ENCODE data around the gene CREB3L1. TPM values are rescaled to one million over a fixed set of nuclear protein-coding genes. Genes with fewer than 3 reads are reported as not detected.
A peak's percentile ranks its signal among the peaks of the same experiment; 100 is the strongest.

Gene CREB3L1
- total RNA-seq, 1 donor from 2014 or later, result 9.8 TPM

GRCh38 chr11:46293066-46293465 lies 15.6 kb downstream of the CREB3L1 start:
- TF ChIP-seq, protein P1, sequence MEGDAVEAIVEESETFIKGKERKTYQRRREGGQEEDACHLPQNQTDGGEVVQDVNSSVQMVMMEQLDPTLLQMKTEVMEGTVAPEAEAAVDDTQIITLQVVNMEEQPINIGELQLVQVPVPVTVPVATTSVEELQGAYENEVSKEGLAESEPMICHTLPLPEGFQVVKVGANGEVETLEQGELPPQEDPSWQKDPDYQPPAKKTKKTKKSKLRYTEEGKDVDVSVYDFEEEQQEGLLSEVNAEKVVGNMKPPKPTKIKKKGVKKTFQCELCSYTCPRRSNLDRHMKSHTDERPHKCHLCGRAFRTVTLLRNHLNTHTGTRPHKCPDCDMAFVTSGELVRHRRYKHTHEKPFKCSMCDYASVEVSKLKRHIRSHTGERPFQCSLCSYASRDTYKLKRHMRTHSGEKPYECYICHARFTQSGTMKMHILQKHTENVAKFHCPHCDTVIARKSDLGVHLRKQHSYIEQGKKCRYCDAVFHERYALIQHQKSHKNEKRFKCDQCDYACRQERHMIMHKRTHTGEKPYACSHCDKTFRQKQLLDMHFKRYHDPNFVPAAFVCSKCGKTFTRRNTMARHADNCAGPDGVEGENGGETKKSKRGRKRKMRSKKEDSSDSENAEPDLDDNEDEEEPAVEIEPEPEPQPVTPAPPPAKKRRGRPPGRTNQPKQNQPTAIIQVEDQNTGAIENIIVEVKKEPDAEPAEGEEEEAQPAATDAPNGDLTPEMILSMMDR (conservative IDR thresholded peaks at IDR 0.05), result no peak

DNA sequence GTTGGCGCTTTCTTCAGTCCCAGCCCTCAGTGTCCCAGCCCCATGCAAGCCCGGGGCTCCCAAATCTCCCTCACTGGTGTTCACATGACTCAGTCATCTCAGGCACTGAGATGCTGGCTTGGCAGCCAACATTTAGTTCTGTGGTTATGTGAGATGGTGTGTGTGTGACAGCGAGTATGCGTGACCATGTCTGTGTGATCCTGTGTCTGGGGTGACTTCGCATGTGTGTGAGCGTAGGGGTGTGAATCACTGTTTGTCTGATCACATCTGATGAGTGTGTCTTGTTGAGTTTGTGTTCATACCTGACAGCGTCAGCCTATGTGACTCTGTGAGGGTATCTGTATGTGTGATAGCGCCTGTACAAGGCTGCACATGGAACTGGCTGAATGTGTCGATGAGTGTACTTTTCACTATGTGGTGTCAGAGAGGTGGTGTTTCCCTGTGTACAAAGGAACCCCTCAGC lies 16.2 kb downstream of the CREB3L1 start:
- peak overlapping the region; percentile 55 for H3K27ac Mint-ChIP-seq
- H3K36me3 Mint-ChIP-seq, result no peaks in the 10 kb centered on the region
- peaks cover 41% of the 10 kb centered on the region for H3K4me1 Mint-ChIP-seq (ENCODE audit: unreplicated experiment)
- DNase-seq (ENCODE audit: extremely low spot score, unreplicated experiment), result no peak
- no peaks in the 10 kb centered on the region for H3K9me3 Mint-ChIP-seq
- peak overlapping the region; percentile 64 for H3K4me3 Mint-ChIP-seq
- H3K27me3 Mint-ChIP-seq, result peaks cover 3% of the 10 kb centered on the region
- TF ChIP-seq, protein P1 (conservative IDR thresholded peaks at IDR 0.05), result no peak

More at GRCh38 chr11:46293066-46293465, 15.6 kb downstream of the CREB3L1 start:
- no peaks in the 10 kb centered on the region for H3K9me3 Mint-ChIP-seq
- peaks cover 3% of the 10 kb centered on the region for H3K27me3 Mint-ChIP-seq
- H3K4me3 Mint-ChIP-seq, result no peak overlapping the region
- H3K27ac Mint-ChIP-seq, result peak overlapping the region; percentile 55
- peaks cover 41% of the 10 kb centered on the region for H3K4me1 Mint-ChIP-seq (ENCODE audit: unreplicated experiment)
- DNase-seq (ENCODE audit: extremely low spot score, unreplicated experiment), result no peak
- no peaks in the 10 kb centered on the region for H3K36me3 Mint-ChIP-seq

DNA sequence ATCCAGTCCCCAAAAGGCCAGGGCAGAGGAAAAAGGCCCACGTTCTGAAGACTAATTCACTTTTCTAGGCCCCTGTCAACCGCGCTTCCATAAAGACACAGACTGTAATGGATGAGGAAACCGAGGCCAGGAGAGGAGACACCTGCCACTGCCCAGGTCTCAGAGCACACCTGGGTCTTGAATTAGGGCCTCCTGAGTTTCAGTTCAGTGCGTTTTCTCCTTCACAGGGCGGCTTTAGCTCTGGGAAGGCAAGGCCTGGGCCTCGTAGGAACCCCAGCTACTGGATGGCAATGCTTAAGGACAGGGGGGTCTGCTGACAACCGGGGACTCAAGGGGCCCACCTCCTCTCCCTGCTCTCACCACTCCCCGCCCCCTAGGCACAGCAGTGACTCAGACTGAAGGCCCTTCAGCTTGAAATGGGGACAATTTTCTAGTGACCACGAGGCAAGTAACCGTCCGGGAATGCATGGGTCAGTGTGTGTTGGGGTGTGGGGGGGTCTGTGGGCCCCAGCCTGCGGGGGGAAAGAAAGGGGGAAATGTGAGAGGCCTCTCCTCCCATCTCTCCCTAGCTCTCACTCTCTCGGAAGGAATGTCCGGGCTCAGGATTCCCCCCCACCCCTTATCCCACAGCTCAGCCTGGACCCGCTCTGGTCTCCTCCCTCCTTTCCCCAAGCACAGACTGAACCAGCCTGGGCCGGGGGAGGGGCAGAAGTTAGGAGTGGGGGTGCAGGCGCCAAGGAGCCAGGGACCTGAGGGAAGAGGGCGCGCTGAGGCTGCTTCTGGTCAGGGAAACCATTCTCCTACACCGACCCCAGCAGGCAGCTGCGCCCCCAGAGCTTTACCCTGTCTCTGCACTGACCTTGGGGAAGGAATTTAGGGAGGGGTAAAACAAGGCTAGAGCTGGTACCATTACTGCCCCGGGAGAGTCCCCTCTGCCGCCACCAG lies 17.2 kb downstream of the CREB3L1 start:
- peak overlapping the region; percentile 86 for H3K4me3 Mint-ChIP-seq
- H3K36me3 Mint-ChIP-seq, result no peaks in the 10 kb centered on the region
- H3K9me3 Mint-ChIP-seq, result no peaks in the 10 kb centered on the region
- TF ChIP-seq, protein P1 (conservative IDR thresholded peaks at IDR 0.05), result no peak
- H3K27me3 Mint-ChIP-seq, result peaks cover 3% of the 10 kb centered on the region
- H3K27ac Mint-ChIP-seq, result peak overlapping the region; percentile 55
- no peak for DNase-seq (ENCODE audit: extremely low spot score, unreplicated experiment)
- peaks cover 36% of the 10 kb centered on the region for H3K4me1 Mint-ChIP-seq (ENCODE audit: unreplicated experiment)

GRCh38 chr11:46295312-46296058 lies 18.0 kb downstream of the CREB3L1 start:
- TF ChIP-seq, protein P1 (conservative IDR thresholded peaks at IDR 0.05), result peak; percentile 42
- peak; percentile 90 for DNase-seq (ENCODE audit: extremely low spot score, unreplicated experiment)
- Mint-ChIP-seq H3K4me1 (ENCODE audit: unreplicated experiment) (peaks cover 27% of the 10 kb centered on the region), H3K4me3 (peak overlapping the region; percentile 88), H3K36me3 (no peaks in the 10 kb centered on the region), H3K9me3 (no peaks in the 10 kb centered on the region), H3K27ac (no peak overlapping the region), H3K27me3 (peaks cover 3% of the 10 kb centered on the region)

DNA sequence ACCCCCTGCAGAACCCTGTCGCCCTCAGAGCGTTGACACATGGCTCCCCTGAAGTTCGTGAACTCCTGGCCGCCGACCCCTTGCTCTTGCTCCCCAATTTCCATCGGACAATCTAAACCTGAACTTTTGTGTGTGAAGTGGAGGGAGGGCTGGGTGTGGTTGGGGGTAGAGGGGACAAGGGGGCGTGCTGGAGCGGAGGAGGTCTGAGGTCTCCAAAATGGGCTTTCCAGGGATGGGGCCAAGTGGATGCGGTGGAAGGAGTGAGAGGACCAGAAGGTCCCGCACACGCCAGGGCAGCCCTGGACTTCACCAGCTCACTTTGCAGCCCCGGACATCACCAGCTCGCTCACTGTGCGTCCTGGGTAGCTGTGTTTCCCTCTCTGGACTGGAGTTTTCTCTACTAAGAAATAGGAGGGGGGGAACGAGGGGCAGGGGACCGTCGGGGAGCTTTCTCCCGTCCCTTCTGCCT lies 18.6 kb downstream of the CREB3L1 start:
- Mint-ChIP-seq H3K27ac (no peak overlapping the region), H3K4me3 (peak overlapping the region; percentile 88), H3K9me3 (no peaks in the 10 kb centered on the region), H3K4me1 (ENCODE audit: unreplicated experiment) (peaks cover 21% of the 10 kb centered on the region), H3K36me3 (no peaks in the 10 kb centered on the region), H3K27me3 (peaks cover 3% of the 10 kb centered on the region)
- TF ChIP-seq, protein P1 (conservative IDR thresholded peaks at IDR 0.05), result no peak
- DNase-seq (ENCODE audit: extremely low spot score, unreplicated experiment), result no peak

Data from type B pancreatic cell (in vitro differentiated cells).